T follicular helper cell (primary cell): ENCODE measurements around the gene PTPRF.
A peak's percentile ranks its signal among the peaks of the same experiment; 100 is the strongest.

Source experiments
- DNase-seq: peaks from one replicate; pipeline ENCODE4 v3.0.0-alpha.2; 2020; ENCODE audit warnings: low read depth

Gene PTPRF

DNA sequence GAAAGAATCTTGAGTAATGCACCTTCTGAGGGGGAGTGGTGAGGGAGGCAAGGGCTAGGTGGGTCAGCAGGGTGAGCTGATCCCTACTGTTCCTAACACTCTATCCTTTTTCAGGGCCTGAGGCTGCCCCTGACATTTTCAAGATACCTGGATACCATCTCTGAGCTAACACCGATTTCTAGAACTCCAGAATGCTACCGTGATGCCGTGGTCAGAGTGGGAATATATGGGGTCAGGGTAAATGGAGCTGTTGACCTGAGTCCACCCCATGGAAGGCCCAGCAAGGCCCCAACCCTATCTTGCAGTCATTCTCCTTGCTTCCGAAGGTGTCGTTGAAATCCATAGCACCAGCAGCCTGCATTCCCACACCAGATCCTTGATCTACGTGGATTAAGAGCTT, 18.0 kb upstream of the PTPRF start:
- no peak for DNase-seq

DNA sequence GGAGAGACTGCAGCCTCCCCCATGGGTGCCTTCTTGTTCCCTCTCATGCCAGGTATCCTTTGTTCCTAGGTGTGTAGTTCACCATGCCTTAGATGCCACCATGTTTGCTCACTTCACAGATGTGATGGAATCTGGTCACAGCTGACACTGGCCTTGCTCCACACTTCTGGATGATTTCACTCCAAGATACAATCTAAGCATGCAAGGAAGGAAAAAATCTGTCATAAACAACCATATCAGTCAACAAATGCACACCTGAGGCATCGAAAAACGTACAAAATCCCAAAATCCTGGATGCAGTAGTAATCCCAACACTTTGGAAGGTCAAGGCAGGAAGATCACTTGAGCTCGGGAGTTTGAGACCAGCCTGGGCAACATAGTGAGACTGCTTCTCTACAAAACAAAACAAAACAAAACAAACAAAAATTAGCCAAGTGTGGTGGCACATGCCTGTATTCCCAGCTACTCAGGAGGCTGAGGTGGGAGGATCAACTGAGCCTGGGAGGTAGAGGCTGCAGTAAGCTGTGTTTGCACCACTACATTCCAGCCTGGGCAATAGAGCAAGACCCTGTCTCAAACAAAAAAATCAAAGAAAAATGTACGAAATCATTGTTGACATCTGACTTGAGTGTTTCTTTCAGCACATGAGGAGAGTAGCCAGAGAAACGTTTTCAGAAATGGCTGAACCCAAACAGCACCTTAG, 17.1 kb upstream of the PTPRF start:
- no peak for DNase-seq

DNA sequence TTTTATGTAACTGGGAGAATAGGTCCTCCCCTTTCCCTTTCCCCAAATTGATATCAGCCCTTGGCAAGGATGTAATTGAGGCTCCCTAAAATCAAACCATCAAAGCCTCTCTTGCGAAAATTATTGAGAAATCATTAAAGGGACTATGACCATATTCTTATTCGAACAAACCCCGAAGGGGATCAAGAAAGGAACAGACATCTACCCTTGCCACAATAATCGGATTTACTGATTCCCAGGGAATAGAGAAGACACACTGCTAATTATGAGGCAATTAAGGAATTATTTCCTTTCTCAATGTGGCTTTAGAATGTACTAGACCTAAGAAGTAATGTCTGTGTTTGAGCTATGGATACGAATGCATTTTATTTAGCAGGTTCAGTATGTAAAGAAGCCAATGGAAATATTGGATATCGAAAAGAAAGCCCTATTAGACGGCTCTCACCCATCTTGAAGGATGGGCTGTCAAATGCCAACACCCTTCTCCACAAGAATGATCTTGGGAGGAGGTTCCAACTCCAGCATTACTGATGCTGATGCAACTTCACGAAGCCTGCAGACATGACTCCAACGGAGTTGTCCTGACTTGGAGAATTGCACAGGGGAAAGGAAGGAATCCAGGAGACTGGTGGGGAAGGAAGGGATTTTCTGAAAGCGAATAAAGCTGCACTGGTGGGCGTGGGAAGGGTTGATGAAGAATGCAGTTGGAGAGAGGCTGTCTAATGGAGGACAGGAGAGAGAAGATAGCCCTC, 11.6 kb upstream of the PTPRF start:
- DNase-seq: no peak

DNA sequence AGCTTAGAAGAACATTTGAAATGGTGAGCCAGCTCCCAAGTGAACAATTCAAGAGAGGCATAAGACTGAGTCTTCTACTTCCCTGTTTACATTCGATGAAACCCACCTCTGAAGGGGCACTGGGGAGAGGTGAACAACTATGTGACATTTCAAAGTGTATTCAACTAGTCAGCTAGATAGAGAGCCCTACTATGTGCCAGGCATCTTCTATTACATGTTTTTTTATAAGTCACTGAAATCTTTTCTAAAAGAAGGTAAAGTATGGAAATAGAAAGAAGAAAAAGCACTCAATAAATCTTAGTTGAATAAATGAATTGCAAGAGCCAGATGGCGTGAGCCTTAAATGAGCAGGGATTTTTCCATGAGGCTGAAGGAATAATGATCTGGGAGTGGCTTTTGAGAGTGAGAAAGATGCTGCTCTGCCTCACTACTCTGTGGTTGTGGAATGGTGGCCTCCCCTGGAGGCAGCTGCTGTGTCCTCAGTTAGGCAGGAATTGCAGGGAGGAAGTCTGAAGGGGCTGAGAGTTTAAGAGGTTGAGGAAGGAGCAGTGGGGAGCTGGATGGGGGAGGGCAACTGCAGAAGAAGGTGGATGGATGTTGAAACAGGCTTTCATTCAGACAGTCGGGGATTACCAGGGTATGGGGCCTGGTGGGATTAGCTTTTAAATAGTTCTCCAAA, 10.4 kb upstream of the PTPRF start:
- no peak for DNase-seq

DNA sequence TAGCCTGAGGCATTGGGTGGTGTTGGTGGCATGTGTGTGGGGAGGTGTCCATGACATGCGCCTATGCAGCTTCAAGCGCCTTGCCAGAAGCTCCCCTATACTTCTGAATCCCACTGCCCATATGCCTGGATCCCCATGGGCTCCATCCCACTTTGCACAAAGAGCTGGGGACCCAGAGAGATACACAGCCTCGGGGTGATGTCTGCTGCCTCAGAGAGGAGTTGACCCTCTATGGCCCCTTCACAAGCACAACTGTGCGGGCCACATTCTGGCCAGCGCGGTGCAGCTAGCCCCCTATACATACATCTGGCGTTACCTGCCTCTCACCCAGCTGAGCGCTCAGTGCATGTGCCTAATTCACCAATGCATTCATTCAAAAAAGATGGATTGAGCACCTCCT, 9.6 kb upstream of the PTPRF start:
- no peak for DNase-seq

DNA sequence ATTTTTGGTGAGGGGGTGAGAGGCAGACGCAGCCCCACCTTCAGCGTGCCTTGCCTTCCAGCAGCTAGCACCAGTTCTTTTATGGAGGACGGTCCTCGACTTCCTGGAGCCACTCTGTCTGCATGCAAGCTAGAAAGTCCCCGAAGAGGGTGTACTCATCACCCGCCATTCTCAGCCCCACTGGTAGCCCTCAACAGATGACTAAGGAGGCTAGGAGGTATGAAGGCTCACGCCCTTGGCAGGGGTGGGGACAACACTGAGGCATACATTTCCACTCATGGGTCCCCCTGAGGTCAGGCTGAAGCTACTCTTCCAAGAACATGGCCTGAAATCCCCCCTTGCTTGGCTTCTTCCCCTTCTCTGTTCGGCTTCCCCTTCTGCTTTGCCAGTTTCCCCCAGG, 8.9 kb upstream of the PTPRF start:
- DNase-seq: no peak

DNA sequence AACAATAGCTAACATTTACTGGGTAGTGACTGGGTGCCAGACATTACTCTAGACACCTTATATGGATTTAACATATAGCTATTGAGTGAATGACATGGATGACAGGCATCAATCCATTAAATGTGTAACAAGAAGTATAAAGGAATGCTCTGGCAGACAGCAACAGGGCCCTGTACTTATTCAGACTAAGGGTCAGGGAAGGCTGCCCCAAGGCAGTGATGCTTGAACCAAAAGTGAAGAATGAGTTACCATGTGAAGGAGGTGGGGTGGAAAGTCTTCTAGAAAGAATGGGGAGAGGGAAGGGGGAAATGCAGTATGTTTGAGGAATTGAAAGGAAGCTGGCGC, 8.3 kb upstream of the PTPRF start:
- no peak for DNase-seq

GRCh38 chr1:43522776-43523480, 7.8 kb upstream of the PTPRF start:
- no peak for DNase-seq

DNA sequence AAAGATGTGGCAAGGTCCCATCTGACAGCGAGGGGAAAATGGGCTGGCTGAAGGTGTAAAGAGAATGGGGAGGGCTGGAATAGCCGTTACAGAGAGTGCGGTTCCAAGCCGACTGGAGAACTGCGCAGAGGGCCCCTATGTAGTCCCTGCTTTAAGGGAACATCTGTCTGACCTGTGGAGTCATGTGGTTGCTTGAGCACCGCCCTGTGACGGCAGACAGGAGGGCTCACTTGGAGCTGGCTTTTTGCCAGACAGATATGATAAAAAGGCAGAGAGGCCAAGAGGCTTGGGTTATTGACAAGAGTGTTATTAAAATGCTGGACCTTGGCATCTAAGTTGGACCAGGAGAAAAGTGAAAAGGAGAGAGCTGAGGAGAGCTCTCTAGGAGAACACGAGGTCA, 5.9 kb upstream of the PTPRF start:
- no peak for DNase-seq

DNA sequence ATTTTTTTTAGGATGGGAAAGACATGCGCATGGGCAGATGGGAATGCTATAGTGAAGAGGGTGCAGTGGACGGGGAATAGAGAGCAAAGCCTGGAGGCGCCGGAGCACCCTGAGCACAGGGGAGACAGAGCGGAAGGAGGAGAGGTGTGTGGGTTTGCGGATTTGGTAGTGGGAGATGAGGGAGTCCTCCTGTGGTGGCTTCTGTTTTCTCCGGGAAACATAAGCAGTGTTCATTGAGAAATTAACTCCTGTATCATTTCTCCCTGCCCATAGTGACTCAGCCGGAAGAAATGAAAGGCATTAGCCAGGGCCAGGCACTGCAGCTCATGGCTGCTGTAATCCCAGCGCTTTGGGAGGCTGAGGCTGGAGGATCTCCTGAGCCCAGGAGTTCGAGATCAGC, 4.7 kb upstream of the PTPRF start:
- no peak for DNase-seq

- no peak for DNase-seq
Observed at GRCh38 chr1:43527111-43527878, 3.4 kb upstream of the PTPRF start.

GRCh38 chr1:43529206-43529731, 1.4 kb upstream of the PTPRF start:
- DNase-seq: peak; percentile 65

GRCh38 chr1:43531107-43531905, 623 bp downstream of the PTPRF start:
- DNase-seq: no peak

DNA sequence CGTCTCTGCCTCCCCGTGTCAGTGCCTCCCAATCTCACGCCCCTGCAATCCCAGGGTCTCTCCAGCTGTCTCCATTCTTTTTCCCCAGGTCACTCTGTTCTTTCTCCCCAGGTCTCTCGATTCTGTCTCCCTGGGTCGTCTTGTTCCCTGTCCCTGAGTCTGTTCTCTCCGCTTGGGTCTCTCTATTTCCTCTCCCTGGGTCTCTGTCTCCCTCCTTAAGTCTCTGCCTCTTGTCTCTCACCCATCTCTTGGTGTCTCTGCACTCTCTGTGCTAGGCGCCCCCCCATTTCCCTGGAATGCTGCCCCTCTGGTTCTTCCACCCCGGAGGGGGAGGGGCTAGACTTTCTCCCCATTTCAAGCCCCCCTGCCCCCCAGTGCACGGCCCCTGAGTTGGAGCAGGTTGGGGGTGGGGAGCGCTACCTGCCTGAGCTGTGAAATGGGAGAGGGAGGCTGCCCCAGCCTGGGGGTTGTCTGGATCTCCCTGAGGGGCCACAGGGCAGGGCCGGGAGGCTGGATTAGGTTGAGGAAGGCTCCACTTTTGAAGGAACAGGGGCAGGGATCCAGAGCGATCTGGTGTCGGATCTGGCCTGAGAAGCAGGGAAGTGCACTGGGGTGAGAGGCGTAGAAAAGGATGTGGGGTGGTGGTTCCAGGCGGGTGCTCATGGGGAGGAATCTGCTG, 1.4 kb downstream of the PTPRF start:
- DNase-seq: no peak

DNA sequence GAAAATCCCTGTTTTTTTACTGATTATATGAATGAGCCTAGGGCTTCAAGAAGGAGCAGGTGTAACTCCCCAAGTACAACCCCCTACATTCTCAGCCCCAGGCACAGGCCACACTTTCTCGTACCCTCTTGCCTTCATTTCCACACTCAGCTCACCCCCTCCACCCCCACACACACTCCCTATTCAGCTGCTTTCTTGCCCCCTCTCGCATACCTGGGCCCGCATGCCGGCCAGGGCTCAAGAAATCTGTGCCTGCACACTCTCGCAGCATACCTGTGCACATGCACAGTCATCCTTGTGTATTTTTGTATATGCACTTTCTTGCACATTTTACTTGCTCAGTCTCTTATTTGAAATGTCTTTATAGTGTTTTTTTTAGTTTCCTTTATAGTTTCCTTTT, 2.0 kb downstream of the PTPRF start:
- DNase-seq: no peak

- DNase-seq: no peak
Observed at GRCh38 chr1:43533584-43533983, 2.9 kb downstream of the PTPRF start.

GRCh38 chr1:43534256-43534655, 3.6 kb downstream of the PTPRF start:
- DNase-seq: no peak

DNA sequence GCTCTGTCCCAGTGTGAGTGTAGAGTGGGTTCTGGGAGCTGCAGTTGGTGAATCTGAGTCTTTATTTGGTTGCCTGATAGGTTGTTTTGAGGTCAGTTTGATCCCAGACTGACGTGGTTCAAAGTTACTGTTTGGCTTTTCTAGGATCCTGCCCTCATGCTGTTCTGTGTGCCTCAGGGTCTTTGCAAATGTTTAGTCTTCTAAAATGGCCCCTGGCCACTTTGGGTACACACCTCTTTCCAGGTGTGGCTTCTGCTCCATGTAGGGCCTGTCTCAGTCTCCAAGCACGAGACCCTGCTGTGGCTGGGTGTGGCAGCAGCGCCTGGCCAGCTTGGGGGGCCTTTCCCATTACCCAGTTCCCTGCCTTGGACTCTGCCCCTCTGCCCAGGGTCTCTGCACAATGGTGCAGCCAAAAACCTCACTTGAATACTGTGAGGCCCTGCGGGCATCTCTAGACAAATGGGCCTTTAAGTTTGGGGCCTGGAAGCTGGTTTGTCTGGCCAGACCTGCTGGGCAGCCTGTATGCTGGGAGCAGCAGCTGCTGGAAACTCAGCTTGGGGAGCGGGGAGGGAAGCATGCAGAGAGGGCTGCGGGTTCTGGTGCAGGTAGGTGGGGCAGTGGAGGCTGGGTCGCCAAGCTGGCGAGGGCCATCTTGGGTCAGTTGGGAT, 5.6 kb downstream of the PTPRF start:
- no peak for DNase-seq

DNA sequence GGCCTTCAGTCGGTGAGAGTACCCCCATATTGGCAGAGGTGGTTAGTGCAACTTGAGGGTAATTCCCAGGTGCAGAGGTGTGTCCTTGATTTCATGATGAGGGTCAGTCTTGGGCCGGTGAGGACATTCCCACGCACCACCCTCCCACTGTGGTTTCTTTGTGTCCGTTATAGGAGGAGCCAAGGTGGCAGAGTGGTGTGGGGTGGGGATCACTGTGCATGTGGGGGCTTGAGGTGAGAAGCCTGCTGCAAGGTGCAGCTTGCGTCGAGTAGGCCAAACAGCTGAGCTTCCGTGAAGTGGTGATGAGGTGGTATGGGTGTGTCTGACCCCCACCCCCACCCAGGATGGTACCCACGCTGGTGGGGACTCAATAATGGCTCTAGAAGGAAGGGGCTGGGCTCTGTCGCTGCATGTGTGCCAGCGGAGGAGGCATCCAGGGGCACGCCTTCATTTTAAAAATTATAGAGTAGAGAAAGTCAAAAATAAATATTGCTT, 6.2 kb downstream of the PTPRF start:
- DNase-seq: no peak
